GM12873 (cell line): Measurements from ENCODE around the gene SYNJ1.

Source experiments
- CTCF ChIP-seq: IDR thresholded peaks from 2 replicates; pipeline ENCODE4 v1.5.1; 2012; ENCODE audit warnings: low read depth, mild to moderate bottlenecking, moderate library complexity, low read length, control low read depth; ENCODE audit not compliant: insufficient read depth; ENCODE audit errors: missing control alignments

The SYNJ1 gene

GRCh38 chr21:32713726-32714125, 14.1 kb downstream of the SYNJ1 start:
- TF ChIP-seq CTCF: no peak

- TF ChIP-seq CTCF: no peak
Observed at GRCh38 chr21:32712641-32713040, 15.2 kb downstream of the SYNJ1 start.

GRCh38 chr21:32712043-32712442, 15.8 kb downstream of the SYNJ1 start:
- TF ChIP-seq CTCF: no peak

GRCh38 chr21:32710987-32711386, 16.8 kb downstream of the SYNJ1 start:
- no peak for TF ChIP-seq CTCF

DNA sequence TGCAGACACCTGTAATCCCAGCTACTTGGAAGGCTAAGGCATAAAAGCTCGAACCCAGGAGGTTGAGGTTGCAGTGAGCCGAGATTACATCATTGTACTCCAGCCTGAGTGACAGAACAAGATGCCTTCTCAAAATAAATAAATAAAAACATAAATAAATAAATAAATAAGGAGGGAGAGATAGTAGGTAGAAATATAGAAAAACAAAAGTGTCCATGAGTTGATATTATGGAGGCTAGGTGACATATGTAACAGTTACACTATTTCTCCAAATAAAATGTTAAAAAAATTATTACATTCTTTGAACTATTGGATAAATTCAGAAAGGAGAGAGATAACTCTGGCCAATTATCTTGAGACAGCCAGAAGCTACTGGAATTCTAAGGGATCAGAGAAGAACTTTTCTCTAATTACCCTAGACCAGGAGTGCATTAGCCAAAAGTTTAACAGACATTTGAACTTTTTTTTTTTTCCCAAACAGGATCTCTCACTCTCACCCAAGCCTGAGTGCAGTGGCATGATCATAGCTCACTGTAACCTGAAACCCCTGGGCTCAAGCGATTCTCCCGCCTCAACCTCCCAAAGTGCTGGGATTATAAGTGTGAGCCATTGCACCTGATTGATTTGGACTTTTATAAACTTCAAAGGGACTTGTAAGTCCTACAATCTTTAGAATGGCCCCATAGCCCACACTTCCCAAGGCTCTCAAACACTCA, 17.6 kb downstream of the SYNJ1 start:
- TF ChIP-seq CTCF: no peak

- TF ChIP-seq CTCF: no peak
Observed at GRCh38 chr21:32708069-32708468, 19.7 kb downstream of the SYNJ1 start.

DNA sequence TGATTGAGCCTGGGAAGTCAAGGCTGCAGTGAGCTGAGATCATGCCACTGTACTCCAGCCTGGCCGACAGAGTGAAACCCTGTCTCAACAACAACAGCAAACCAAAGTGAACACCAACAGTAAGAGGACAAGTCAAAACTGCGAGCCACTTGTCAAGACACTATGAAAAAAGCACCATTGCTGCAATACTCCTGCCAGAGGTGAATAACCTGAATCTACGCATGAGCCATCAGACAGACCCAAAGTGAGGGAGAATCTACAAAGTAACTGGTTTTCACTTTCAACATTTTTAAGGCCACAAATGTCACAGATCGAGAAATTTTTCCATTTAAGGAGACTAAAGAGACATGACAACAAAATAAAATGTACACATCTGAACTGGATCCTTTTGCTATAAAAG, 21.9 kb downstream of the SYNJ1 start:
- no peak for TF ChIP-seq CTCF

GRCh38 chr21:32705139-32705538, 22.7 kb downstream of the SYNJ1 start:
- TF ChIP-seq CTCF: no peak
